DMS114 treated with DMSO at 0.1 percent for 48 hours (cell line): ENCODE data around the gene KDSR.

Source experiments
- DNase-seq: peaks from one replicate; lab custom pipeline; 2025; ENCODE audit not compliant: unreplicated experiment; lab: John Stamatoyannopoulos, UW

KDSR gene

DNA sequence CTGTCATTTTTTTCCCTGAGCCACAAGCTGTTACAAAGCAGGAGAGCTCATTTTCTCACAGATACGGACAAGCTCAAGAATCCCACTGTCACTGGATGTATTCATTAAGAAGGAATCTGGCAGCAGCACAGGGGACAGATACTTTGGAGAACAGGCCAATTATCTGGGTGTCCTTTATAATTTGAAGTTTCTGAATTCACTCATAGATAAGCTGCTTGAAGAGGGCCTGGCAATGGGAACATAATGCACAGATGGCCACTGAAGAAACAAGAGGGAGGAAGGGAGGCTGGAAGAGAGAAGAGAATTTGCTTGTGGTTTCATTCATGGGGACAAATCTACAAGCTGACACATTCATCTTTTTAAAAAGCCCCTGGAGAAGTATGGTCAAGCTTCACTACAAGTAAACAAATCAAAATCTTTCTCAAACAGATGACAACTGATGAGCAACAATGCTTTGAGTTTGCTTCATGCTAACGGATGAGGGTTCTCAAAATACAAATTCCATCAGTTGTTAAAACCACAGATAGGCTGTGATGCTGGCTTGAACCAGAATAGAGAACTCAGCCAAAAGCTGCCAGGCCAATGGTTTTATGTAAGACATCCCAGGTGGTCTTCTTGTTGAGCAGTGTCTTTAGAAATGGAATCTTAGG lies 59.3 kb downstream of the KDSR start:
- DNase-seq, result no peak

DNA sequence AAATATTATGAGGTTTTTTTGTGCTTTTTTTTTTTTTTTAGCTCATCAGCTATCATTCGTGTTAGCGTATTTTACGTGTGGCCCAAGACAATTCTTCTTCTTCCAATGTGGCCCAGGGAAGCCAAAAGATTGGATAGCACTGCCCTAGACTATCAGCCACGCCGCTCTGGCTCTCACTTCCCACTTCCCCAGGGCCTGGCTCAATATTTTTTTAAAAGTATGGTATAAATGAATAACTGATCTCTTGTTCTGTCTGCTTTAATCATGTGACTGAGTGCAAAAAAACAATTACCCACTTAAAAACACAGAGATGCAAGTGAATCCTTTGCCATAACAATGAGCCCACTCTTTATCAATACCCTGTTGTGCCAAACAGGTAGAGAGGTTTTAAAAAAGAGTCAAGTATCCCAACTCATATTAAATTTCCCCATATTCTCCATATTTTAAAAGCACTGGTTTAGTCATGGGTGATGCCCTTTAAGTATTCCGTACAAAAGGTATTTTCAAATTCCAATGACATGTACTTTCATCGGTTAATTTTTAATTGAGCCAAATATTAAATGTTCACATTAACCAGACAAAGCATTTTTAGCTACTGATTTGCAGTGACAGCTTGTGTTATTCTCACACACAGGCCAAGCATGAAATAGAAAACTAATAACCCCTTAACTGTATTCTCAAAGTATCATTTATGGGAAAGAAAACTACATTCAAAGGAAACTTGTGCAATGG lies 60.0 kb downstream of the KDSR start:
- DNase-seq, result no peak

DNA sequence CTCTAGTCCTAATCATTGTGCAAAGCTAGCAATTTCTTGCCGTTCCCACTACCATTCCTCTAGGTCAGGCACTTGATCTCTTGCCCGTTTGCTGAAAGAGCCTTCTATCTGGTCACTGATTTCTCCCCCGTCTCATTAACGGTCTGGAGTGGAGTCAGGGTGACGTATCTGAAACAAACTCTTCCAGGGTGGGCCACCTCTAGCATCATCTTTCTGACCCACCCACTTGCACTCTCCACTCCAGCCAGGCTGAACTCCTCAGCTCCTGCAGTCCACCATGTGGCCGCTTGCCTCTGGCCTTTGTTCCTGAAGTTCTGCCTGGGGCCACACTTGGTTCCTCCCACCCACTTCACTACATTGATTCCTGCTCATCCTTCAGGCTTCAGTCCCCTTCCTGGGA lies 60.8 kb downstream of the KDSR start:
- no peak for DNase-seq

DNA sequence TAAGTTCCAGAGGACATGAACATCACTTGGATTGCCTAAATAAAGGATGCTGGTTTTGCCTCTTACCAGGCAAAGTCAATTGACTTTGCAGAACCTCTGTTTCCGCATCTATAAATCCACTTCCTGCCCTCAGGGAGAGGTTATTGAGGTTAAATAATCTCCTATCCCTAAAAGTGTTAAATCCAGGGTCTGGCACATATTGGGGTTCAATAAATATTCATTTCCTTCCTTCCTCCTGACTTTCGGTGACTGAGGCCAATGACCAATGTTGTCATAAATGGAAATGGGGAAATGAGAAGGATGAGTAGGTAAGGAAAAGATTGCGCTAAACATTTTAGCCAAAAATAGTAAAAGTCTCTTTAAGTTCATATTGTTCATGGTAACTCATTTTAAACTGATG lies 63.5 kb downstream of the KDSR start:
- no peak for DNase-seq

DNA sequence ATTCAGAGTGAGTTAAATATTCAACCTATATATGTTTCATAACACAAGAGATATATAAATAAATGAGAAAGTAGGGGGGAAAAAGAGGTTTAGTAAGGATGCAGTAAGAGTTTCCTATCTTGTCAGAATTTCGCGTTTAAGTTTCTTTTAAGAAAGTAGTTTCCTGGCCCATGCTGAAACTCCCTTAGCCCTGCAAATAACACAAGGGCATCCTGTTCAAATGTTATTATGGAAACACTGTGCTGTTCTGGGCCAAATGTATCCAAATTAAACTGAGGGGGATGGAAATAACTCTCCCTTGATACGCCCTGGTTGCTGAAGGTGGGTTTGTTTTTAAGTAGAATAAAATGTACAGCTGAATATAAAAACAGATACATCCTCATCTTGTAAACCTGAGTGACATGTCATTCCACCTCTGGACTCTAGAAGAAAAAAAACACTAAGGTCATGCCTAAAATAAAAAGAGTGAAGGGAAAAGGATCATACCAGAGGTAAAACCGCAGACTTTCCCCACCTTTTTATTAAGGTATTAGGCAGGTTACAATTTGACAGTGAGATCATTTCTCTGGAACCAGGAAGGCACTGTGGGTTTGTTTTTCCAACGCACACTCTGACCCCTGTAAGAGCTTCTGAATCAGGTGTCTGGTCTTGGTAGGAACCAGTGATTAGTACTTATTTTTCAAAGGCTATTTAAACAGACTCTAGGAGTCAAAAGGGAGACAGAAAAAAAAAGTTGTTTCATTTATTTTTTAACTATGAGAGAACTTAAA lies 64.2 kb downstream of the KDSR start:
- no peak for DNase-seq

DNA sequence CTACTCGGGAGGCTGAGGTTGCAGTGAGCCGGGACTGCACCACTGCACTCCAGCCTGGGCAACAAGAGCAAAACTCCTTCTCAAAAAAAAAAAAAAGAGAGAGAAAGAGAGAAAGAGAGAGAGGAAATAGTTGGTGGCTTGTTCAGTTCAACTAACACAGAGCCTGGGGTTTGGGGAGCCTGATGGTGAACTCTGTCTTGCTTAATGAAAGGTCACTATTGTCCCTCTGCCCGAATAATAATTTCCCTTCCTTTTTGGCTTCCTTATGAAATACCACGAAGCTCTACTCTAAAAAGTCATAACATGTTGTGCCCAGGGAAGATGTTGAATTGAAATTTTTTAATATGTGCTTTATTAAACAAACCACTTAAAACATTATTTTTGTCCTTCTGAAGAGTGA lies 64.8 kb downstream of the KDSR start:
- DNase-seq, result no peak

DNA sequence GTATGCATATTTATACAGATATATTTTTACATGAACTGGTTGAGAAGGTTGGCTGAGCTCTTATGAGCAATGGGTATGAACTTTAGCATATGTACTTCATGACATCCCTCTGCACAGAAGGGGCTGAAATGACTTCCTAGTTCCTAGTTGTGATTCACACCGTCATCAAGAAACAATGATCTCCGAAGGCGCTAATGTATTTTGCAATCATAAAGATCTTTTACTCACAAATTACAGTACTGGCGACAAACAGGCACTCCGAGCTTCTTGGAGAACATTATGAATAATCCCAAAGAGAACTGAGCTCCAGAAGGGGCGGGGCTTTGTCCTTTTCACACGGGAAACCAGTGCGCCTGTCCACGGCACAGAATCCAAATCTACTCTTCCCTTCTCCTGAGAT lies 65.6 kb downstream of the KDSR start:
- no peak for DNase-seq

DNA sequence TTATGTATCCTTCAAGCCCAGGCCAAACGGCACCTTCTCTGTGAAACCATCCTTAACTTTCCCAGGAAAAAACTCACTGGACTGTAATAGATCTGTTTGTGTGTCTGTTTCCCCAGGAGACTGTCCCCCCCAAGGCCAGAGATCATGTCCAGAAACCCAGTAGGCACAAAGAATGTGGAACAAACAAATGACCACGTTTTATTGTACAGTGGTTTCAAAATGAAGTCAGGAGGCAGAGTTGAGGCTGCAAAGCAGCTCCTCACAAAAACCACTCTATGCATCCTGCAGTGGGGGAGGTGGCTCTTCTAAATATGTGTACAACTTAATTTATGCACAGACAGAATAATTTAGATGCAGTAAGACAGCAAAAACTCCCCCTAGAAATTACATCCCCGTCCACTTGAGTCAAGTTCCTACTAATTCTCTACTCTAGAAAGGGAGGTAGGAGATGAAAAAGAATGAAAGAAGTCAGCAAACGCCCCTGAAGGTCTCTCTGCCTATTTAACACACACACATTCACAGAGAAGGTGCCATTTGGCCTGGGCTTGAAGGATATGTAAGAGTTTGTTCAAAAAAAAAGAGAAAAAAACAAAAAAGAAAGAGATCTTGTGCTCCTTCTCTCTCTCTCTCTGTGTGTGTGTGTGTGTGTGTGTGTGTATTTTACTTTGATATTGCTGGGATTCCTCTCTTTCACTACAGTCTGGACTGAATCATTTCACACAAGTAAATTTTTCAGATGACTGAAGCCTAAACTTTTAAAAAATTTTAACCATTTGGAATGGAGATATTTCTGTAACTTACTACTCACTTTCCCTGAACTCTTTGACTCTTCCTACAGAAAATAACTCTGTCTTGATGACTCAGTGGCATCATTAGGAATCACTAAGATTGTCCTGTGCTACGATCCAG lies 66.9 kb downstream of the KDSR start:
- no peak for DNase-seq

DNA sequence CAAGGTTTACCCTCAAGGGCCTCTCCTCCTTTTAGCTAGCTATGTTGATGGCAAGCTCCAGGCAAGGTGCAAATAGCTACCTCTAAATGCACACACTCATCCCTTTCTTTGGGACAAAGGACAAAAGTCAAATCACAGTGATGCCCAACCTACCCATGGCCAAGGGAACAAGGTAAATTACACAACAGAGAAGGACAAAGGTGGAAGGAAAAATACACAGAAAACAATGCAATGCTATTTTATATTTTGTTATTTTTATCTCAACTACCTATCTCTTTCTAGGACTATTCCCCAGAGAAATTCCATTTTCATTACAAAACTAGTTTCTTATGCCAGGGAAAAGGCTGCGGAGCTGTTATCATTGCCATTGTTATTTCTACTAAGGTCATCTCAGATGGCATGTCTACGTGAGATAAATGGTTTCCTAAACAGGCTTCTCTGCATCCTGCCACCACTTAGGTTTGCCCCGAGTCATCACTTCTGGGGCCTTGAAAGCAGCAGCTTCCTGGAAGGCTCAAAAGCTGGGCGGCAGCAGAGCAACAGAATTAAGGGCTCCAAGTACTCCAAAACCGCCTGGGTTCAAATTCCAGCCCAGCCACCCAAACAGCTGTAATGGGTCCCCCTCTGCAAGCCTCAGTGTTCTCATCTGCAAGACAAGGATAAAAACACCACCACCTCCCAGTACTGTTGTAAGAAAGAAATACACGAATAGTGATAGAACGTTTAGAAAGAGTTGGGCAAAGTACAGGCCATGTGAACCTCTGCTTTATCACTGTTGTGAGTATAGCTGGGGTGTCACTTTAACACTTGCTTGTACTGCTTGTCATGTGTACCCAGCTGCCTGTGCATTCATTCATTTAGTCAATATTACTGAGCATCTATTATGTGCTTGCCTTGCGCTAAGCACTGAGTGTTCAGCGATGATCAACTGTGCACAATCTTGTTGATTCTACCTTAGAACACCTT lies 68.3 kb downstream of the KDSR start:
- DNase-seq, result no peak

DNA sequence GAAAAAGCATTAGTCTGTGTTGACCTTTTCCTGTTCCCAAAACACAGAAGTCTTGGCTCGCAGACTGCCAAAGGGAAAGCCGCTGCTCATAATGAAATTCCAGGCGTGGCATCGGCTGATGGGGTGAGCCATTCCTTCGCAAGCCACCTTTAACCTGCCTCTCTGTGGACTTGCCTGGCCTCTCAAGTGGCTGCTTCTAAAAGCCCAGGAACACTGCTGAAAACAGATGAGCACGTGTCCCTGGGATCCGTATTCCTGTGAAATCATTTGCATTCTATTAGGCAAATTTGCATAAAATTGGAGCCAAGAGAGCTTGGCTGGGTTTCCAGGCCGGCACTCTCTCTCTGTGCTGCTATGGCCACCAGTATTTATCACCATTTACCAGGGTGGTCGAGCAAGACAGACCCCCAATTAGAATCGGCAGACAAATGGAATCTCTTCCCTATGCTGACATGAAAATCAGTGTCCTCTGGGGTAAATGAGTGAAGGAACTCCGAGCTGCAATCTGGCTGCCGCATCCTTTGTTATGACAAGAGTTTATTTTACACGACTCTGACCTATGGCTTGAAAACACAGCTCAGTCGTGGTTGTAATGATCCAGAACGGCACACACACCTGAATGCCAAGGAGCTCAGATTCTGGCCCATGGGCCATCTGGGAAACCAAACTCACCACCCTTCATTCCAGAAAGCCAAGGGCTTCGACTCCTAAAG lies 69.2 kb downstream of the KDSR start:
- no peak for DNase-seq

DNA sequence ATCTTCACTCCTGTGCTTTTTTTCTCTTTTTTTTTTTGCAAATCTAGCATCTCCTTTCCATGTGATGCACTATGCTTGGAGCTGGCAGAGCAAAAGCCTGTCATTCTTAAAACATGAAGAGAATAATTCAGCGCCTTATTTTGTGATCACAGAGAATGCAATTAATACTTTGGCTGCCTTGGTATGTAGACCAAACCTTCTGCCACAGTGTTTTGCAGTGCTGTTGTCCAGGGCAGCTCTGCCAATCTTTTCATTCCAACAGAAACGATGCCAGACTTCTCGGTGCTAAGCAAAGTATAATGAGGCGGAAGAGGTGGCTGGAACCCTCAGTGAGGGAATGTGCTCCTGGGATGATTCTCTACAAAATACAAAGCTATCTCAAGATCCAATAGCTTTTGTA lies 73.1 kb downstream of the KDSR start:
- DNase-seq, result no peak

DNA sequence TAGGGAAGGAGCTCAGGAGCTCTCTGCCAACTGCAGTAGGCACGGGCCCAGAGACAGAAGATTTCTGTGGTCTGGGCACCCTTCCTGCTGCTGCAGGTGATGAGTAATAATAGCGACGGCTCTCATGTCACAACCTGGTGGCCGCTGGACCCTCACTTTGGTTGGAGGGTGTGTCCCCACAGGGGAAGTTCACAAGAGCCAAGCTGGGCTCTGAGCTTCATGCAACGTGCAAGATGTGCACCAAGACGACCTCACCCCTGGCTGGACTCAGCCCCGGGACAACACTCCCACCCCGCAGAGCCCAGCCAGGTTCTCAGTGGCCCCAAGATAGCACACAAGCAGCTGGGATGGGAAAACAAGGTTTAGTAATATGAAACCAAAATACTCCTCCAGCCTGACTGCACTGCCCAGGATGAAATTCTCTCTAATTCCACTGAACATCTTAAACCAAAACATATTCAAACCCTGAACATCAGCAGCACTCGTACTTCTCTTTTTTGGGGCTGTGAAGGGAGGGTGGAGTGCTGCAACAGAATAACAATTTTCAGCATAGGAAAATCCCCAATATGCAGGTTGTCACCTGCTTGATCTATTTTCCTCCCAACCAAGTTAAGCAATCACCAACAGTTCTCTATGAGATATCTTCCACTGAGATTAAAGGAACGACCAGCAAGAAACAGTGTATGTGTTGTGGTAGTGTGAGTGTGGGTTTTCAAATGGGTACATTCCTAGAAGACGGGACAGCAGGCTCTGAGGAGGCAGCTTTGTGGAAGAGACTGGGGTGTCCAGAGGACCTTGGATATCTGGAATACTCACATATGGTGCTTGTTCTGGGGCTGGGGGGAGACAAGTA lies 73.9 kb downstream of the KDSR start:
- no peak for DNase-seq

DNA sequence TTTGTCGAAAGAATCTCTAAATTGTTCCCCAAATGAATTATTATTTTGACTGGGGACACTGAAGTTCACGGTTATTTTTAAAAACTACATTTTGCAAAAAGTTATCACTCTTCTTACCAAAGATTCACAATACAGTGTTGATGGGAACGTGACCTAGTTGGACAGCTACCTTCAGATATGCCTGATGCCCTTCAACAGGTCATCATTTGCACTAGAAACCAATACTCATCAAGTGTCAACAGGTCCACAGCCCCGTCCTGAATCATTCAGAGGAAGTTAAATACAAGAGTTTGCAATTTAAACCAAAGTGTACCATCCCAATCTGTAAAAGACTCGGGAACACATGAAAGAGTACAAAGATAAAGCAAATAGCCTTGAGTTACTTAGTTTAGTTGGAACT lies 75.7 kb downstream of the KDSR start:
- no peak for DNase-seq

DNA sequence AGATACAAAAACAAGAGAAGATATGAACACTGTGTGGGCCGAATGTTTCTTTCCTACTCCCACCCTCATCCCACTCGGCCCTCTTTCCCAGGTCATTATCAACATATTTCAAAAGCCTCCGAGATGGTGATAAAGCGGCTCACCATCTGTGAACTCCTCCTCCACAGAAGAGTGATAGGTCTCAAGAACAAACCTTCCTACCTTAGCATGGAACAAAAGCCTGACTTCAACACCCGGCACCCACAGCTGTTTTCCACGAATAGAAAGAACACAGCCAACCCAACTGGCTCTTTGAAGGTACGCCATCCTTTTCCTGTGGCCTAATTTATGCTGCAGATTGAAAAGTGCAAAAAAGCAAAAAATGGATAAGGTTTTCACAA lies 76.2 kb downstream of the KDSR start:
- no peak for DNase-seq

DNA sequence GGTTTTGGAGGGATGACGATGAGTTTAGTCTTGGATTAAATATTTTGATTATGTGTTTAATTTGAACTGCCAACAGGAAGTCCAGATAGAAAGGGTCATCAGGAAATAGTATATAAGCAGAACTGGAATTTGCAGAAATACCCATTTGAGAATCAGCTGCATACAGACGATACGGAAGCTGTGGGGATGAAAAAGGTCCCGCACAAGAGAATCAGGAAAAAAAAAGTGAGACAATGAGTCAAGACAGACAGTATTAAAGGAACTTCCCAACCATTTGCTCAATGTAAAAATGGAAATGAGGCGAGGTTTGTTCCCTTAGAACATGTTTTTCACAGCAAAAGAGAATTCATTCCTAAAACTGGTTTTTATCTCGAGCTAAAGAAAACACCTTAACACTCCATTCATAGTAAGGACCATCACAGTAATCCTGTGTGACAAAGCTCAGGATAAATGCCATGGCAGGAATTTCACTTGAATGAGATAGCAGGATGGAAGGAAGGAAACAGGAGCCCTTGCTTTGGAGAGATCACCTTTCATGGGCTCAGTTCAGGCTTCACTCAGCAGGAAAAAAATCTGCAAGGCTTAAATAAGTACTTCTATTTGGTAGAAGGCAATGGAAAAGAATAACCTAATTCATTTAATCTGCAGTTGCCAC lies 76.7 kb downstream of the KDSR start:
- DNase-seq, result no peak

DNA sequence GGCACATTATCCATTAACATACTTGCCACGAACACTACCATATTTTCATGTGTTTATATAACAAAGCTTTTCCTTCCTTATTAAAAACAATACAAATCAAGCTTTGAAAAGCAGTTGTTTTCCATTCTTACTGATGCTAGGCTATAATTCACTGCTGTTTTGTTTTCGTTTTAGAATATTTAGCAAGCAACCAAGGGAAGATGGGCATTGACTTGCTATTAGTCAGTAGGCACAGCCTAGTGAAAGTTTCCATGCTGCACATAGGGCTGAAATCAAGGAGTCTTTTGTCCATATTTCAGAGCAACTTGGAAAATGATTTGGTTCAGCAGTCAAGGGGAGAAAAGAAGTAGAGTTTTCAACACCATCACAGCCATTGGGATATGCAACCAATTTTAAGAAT lies 78.7 kb downstream of the KDSR start:
- DNase-seq, result no peak

DNA sequence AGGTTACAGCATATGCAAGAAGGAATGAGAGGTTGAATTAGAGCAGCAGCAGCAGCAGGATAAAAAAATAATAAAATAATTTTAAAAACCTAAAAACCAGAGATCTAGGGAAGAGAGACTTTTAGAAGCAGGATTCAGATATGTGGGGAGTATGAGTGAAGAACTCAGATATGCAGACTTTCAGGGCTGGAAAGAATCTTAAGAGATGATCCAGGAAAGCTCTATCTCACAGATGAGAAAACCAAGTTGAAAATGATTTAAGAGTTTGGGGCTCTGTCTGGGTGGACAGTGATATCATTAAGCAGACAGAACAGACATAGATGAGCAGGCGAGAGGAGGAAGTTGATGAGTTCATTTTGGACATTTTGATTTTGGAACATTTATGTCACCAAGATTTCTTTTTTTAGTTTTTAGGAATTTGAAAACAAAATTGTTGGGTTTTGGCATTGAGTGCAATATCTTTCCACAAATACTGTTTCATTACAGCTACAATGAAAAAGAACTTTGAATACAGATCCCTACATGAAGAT lies 79.2 kb downstream of the KDSR start:
- no peak for DNase-seq

DNA sequence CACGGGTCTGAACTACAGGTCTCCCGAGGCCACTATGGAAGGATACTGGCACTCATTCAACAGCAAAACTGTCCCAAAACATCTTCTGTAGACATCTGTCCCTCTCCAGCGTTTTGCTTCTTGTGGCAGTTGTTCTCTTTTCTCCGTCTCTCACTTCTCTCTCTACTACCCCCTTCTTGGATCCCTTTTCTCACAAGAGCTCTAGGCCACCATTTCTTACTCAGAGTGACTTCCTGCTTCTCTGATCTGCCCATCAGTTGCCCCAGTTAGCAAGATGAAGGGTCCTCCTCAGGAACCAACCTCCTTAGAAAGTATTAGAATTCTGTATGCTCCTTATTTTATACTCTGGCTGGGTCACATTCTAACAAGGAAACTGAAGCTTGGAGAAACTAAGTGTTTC lies 80.1 kb downstream of the KDSR start:
- DNase-seq, result no peak
